Measurements from ENCODE around the gene DNAJB13.

The DNAJB13 gene

GRCh38 chr11:74001822-74002286, 51.0 kb downstream of the DNAJB13 start:
- no peak for DNase-seq

- DNase-seq: no peak
Observed at GRCh38 chr11:74002832-74003231, 52.0 kb downstream of the DNAJB13 start.

- DNase-seq: no peak
Observed at GRCh38 chr11:74004046-74004695, 53.3 kb downstream of the DNAJB13 start.

DNA sequence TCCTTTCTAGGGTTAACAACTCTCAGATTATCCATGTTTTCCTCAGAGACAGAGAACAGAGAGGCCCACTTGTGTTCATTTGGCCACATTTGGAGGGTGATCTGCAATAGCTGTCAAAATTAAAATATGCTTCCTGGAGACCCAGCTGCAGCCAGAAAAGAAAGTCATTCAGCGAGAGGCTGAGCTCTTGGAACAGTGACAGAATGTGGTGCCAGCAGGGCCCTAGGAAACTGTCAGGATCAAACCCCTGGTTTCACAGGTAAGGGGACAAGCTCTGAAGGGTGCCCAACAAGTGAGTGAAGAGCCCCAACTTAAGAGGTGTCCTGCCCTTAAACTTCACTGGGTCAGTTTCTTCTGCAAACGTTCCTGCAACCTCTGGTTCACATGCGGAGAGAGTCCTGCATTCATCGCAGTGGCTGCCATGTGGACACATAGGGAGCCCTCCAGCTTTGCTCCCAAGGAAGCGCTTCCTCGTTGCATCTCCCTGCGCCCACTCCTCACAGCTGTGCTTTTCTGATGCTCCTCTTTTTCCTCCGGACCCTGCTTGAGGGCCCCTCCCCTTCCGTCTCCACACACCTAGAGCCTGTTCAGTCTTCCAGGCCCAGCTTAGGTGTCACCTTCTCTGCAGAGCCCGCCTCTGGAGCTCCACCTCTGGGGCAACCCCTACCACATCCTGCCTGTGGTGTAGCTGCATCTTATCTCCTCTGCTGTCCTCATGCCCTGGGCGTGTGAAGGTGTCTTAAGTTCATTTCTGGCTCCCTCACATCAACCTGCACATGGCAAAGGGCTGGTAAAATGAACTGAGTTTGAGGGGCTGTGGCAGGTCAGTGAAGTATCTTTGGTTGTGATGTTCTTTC, 54.2 kb downstream of the DNAJB13 start:
- no peak for DNase-seq

- no peak for DNase-seq
Observed at GRCh38 chr11:74005721-74006517, 55.1 kb downstream of the DNAJB13 start.

- no peak for DNase-seq
Observed at GRCh38 chr11:74006743-74007304, 56.0 kb downstream of the DNAJB13 start.

- DNase-seq: no peak
Observed at GRCh38 chr11:74007691-74008372, 57.0 kb downstream of the DNAJB13 start.

GRCh38 chr11:74008373-74009229, 57.8 kb downstream of the DNAJB13 start, which contains the start of gene UCP3:
UCP3 (minus strand) TSS chr11:74009085; CDS start chr11:74007042, 2,043 bp downstream.
- DNase-seq: no peak

- no peak for DNase-seq
Observed at GRCh38 chr11:74009230-74009547, 58.4 kb downstream of the DNAJB13 start.

DNA sequence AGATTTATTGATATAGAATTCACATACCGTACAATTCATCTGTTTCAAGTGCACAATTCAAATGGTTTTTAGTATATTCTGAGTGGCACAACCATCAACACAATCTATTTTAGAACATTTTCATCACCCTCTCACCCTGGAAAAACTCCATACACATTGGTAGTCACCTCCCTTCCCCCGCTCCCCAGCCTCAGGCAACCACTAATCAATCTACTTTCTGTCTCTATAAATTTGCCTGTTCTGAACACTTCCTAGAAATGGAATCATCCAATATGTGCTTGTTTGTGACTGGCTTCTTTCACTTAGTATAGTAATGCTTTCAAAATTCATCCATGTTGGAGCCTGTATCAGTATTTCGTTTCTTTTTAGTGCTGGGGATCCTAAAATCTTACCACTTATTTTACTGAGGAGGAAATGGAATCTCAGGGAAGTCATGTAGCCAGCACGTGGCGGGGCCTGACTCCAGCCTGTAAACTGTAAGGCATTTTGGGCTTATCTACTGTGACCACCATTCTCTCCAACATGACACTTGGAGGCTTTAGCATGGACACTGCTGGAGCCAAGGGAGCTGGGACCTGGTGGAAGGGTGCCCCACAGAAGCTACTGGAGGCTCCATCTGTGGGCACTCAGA, 59.0 kb downstream of the DNAJB13 start:
- DNase-seq: no peak

DNA sequence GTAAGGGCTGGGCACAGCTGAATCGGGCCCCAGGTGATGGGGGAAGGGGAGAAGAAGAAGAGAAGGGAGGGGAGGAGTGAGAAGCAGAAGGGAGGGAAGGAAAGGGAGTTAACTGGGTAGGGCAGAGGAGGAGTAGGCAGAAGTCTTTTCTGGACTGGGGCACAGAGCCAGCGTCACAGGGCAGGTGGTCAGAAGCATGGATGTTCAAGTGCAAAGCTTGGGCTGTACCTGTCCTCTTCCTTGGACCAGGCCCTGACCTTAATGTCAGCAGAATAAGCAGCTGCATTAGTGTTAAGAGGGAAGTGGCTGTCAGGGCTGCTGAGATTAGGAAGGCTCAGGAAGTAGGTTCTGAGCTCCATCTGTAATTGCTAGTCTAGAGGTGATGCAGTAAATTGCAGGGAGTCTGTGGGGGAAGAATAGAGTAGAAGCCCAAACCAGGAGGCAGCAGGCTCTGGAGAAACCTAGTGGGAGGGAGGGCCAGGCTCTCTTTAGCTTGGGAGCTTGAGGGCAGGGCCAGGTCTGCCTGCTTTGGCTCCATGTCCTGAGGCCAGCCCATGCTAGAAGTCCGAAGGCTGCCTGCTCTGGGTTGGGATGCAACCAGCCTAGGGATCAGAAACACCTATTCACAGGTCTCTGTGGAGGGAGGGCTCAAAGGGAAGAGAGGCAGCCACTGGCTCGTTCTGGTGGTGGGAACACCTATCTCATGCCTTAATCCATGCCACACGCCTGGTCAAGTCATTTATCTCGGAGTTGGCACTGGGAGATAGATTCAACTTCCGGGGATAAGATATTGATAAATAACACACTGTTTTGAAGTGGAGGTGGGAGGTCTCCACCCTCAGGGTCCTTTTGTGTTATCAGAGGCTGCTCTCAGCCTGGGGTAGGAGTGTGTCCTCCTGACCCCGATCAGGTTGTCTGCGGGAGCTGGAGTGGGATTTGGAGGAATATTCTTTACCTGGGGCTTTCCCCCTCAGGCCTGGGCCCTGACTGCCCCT, 59.8 kb downstream of the DNAJB13 start:
- no peak for DNase-seq

GRCh38 chr11:74011360-74012073, 60.7 kb downstream of the DNAJB13 start:
- DNase-seq: no peak

- no peak for DNase-seq
Observed at GRCh38 chr11:74012074-74012809, 61.4 kb downstream of the DNAJB13 start.

DNA sequence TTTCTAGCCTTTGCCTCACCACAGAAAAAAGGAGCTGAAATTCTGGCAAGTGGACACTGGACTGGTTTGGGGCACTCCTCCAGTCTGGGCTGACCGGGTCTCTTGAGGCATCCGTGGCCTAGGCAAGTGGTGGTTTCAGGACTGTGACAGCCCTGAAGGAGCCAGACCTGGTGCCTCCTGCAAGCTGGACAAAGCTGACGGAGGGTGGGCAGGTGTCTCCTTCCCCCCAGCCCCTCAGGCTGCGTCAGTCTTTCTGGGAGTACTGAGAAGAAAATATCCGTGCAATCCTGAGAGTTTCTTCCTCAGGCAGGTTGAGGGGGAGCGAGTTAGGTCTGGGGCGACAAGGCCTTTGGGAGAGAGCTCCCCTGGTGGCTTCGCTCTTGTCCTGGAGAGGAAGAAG, 62.3 kb downstream of the DNAJB13 start:
- no peak for DNase-seq

- DNase-seq: no peak
Observed at GRCh38 chr11:74014880-74015279, 64.1 kb downstream of the DNAJB13 start.

DNA sequence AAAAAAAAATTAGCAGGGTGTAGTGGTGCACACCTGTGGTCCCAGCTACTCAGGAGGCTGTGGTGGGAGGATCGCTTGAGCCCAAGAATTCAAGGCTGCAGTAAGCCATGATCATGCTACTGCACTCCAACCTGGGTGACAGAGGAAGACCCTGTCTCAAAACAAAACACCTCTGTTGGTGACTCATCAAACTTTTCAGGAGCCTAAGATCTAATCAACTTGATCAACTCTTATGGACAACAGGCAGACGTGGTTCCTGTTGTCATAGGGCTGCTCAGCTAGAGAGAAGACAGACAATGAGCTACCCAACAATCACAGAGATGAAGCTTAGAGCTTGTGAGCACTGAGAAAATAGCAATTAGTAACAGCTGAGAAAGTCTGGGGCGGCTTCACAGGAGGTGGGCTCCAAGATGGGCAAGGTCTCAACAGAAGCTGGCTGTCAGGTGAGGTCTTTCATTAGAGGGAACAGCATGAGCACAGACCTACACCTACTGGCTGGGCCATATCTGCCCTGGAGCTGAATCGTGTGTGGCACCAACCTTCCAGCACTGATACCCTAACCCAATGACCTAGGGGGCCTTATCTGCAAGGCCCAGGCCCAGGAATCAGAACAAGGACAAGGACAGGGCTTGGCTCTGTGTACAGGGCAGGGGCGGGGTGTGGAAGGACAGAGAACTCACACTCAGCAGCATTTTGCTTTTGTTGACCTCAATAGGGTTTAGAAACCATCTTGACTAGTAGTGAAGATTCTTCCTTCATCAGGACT, 65.3 kb downstream of the DNAJB13 start:
- DNase-seq: no peak

DNA sequence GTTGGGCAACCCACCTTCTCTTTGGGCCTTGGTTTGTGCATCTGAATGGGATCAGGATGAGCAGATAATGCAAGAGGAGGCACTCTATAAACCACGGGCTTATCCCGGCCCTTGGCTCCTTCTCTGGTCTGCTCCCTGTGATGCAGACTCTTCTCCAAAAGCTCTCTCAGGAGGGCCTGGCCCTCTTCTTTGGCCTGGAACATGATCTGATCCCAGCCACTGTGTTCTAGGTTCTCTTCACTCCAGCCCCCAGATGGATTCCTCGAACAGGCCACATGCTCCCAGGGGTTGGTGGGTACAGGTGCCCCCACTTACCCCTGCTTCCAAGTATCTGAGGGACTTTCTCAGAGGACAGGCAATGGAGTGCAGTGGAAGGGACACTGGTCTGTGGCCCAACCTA, 66.8 kb downstream of the DNAJB13 start:
- DNase-seq: no peak
